Peyer's patch (tissue), 4 donors: Measurements from ENCODE around the gene LIPC. TPM values are rescaled to one million over a fixed set of nuclear protein-coding genes. Genes with fewer than 3 reads are reported as not detected.

ENCODE experiments used
- DNase-seq, 3 donors: peaks; one replicate each; pipeline ENCODE4 v3.0.0-alpha.2; 2017 to 2019
- H3K27ac ChIP-seq, 4 donors: fragments of 200-600 bp; sonication (generic); one replicate each; pipeline ENCODE4 v1.5.1; 2016 to 2019
- H3K27me3 ChIP-seq, 2 donors: fragments of 200-600 bp; sonication (generic); one replicate each; pipeline ENCODE4 v1.5.1; 2019
- H3K36me3 ChIP-seq, 3 donors: fragments of 200-600 bp; sonication (generic); one replicate each; pipeline ENCODE4 v1.5.1; 2016 to 2019
- H3K4me1 ChIP-seq, 4 donors: fragments of 200-600 bp; sonication (generic); one replicate each; pipeline ENCODE4 v1.5.1; 2016 to 2019
- H3K4me3 ChIP-seq, 4 donors: fragments of 200-600 bp; sonication (generic); 1 replicate in 3 of 4; 2 replicates in 1 of 4; pipeline ENCODE4 v1.5.1; 2016 to 2019; ENCODE audit warnings: mild to moderate bottlenecking in 1 of 4
- H3K9me3 ChIP-seq, 4 donors: fragments of 200-600 bp; sonication (generic); one replicate each; pipeline ENCODE4 v1.5.1; 2016 to 2019; ENCODE audit warnings: mild to moderate bottlenecking in 1 of 4
- POLR2A ChIP-seq, 2 donors: fragments of 450-650 bp; IDR thresholded peaks; one replicate each; pipeline ENCODE4 v1.5.1; 2017; ENCODE audit warnings: antibody characterized with exemption in 2 of 2, mild to moderate bottlenecking in 2 of 2, moderate library complexity in 2 of 2
- total RNA-seq, 4 donors: library from RNA; depleted of rRNA; stranded (reverse); fragments of >200 nt; gene quantifications; one replicate each; pipeline ENCODE4 v1.1.0, GENCODE V29; 2016
- TF ChIP-seq, protein P1 (sequence below), 6 experiments: fragments of 450-650 bp in 4 of 6; fragments of 200-600 bp in 2 of 6; sonication (generic) in 1 of 6; IDR thresholded peaks; one replicate each; pipeline ENCODE4 v1.5.1; 2017 to 2019; ENCODE audit warnings: antibody characterized with exemption in 6 of 6, mild to moderate bottlenecking in 3 of 6, moderate library complexity in 1 of 6

The LIPC gene
- total RNA-seq, 4 donors from 2014 or later = 0.40 to 8.9 (median 1.0) TPM; not detected in 1

DNA sequence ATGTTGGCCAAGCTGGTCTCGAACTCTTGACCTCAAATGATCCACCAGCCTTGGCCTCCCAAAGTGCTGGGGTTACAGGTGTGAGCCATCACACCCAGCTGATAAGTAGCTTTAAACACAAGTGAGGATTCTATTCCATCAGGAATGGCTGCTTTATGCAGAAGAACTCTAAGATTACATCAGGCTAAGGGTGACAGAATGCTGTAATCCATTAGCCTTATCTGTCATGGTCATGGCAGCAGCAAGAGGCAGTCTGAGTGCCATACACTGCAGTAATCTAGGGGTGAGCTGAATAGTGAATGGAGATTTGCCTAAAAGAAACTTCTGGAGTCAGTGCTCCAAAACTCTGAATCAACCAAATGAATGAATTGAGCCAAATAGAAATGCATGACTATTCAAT lies 39.6 kb downstream of the LIPC start:
- H3K27me3 ChIP-seq = no peaks in the 10 kb centered on the region

DNA sequence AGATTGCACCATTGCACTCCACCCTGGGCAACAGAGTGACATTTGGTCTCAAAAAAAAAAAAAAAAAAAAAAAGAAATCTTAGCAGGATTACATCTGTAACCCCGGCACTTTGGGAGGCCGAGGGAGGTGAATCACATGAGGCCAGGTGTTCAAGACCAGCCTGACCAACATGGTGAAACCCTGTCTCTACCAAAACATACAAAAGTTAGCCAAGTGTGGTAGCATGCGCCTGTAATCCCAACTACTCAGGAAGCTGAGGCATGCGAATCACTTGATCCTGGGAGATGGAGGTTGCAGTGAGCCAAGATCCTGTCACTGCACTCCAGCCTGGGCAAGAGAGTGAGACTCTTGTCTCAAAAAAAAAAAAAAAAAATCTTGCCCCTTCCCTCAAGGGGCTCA lies 40.4 kb downstream of the LIPC start:
- H3K4me1 ChIP-seq = peaks cover 0 to 16% (median 2%) of the 10 kb centered on the region in 4 donors
- no peaks in the 10 kb centered on the region for H3K36me3 ChIP-seq

More for the DNA sequence above, 39.6 kb downstream of the LIPC start:
- no peak for DNase-seq
- Histone ChIP-seq H3K36me3 (no peaks in the 10 kb centered on the region), H3K27ac (no peak overlapping the region), H3K4me1 (peaks cover 0 to 16% (median 2%) of the 10 kb centered on the region in 4 donors), H3K9me3 (no peaks in the 10 kb centered on the region), H3K4me3 (no peak overlapping the region)
- TF ChIP-seq, protein P1, sequence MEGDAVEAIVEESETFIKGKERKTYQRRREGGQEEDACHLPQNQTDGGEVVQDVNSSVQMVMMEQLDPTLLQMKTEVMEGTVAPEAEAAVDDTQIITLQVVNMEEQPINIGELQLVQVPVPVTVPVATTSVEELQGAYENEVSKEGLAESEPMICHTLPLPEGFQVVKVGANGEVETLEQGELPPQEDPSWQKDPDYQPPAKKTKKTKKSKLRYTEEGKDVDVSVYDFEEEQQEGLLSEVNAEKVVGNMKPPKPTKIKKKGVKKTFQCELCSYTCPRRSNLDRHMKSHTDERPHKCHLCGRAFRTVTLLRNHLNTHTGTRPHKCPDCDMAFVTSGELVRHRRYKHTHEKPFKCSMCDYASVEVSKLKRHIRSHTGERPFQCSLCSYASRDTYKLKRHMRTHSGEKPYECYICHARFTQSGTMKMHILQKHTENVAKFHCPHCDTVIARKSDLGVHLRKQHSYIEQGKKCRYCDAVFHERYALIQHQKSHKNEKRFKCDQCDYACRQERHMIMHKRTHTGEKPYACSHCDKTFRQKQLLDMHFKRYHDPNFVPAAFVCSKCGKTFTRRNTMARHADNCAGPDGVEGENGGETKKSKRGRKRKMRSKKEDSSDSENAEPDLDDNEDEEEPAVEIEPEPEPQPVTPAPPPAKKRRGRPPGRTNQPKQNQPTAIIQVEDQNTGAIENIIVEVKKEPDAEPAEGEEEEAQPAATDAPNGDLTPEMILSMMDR (IDR thresholded peaks at IDR 0.05) = no peak
- no peak for TF ChIP-seq POLR2A (IDR thresholded peaks at IDR 0.05)

DNA sequence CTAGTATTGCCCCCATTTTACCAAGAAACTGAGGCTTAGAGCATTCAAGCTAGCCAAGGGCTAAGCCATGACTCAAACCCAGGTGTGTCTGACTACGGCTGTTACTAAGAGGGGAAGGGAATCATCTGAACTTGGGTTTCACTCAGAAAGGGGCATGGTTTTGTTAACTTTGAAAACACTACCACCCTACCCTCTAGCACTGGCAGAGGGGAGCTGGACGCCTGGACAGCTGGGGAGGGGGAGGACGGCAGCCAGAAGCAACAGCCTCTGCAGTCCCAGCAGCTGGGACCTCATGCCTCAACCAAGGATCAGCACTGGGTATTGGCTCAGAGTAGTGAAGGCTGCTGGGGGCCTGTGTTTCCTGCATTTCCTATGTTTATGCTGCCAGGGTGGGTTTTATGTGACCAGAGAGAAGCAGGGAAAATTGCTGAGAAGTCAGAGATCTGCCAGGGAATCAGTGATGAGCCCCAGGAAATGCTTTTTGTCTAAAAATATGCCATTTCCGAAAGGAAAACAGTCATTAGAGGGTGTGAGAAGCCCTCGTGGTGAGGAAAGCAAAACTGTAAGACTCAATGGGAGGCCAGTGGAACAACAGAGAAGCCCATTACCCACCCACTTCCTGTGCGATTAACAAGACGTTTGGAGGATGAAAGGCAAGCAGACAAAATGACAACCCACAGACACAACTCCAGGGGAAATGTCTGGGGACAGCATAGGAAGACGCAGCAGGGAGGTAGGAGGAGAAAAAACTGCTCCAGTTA lies 41.2 kb downstream of the LIPC start:
- Histone ChIP-seq H3K4me3 (no peak overlapping the region), H3K27me3 (no peaks in the 10 kb centered on the region), H3K4me1 (peaks cover 0 to 16% (median 2%) of the 10 kb centered on the region in 4 donors), H3K27ac (peak overlapping the region in 1 of 4 donors; percentile 19), H3K9me3 (no peaks in the 10 kb centered on the region), H3K36me3 (no peaks in the 10 kb centered on the region)
- TF ChIP-seq, protein P1 (IDR thresholded peaks at IDR 0.05) = no peak
- TF ChIP-seq POLR2A (IDR thresholded peaks at IDR 0.05) = no peak
- peak in 1 of 3 donors; percentile 27 for DNase-seq

More for the DNA sequence above, 40.4 kb downstream of the LIPC start:
- DNase-seq = no peak
- no peak for TF ChIP-seq POLR2A (IDR thresholded peaks at IDR 0.05)
- TF ChIP-seq, protein P1 (IDR thresholded peaks at IDR 0.05) = no peak
- Histone ChIP-seq H3K4me3 (no peak overlapping the region), H3K27me3 (no peaks in the 10 kb centered on the region), H3K9me3 (no peaks in the 10 kb centered on the region), H3K27ac (no peak overlapping the region)

DNA sequence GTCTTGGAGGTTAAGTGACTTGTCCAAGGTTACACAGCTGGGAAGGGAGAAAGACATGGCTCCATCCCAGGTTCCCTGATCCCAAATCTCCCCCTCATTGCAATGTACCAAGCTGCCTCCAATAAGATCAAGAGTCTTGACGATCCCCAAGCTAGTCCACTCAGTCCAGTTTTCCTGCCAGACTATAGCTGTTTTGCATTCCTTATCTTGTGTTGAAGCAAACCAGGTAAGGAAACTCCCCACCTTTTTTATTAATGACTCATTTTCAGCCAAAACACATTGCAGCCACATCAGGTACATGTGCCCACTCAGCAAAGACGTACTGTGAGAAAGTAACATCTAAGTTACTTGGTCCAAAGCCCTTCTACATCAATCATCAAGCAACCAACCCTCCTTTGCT lies 41.9 kb downstream of the LIPC start:
- Histone ChIP-seq H3K9me3 (no peaks in the 10 kb centered on the region), H3K27me3 (no peaks in the 10 kb centered on the region), H3K4me3 (no peak overlapping the region), H3K27ac (no peak overlapping the region), H3K4me1 (peaks cover 0 to 16% (median 2%) of the 10 kb centered on the region in 4 donors), H3K36me3 (no peaks in the 10 kb centered on the region)
- no peak for DNase-seq
- TF ChIP-seq, protein P1 (IDR thresholded peaks at IDR 0.05) = no peak
- no peak for TF ChIP-seq POLR2A (IDR thresholded peaks at IDR 0.05)

DNA sequence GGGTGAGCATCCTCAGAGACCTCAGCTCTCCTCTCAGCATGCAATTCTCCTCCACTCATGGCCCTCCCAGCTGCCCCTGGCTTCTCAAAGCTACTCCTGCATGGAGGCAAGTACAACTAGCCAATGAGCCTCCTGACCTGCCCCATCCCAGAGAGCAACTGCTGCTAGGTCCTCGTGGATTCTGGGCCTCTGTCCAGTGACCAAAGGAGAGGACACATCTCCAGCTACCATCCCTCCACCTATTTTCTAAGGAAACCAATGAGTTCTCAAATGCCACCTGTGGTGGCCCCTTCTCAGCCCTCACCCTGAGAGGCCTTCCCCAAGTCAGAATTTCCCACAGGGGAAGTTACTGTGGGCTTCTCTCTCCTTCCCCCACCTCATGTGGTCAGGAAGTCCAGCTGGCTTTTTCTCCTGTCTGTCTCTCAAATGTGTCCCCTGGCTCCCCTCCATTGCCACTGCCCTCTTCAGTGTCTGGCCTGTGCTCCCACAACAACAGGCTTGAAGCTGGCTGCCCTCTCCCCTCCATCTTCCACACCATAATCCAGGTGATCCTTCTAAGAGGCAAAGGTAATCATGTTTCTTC lies 43.0 kb downstream of the LIPC start:
- Histone ChIP-seq H3K4me3 (no peak overlapping the region), H3K36me3 (no peaks in the 10 kb centered on the region), H3K9me3 (no peaks in the 10 kb centered on the region), H3K27me3 (no peaks in the 10 kb centered on the region), H3K27ac (peak overlapping the region in 1 of 4 donors; percentile 35), H3K4me1 (peaks cover 0 to 16% (median 2%) of the 10 kb centered on the region in 4 donors)
- no peak for DNase-seq
- no peak for TF ChIP-seq POLR2A (IDR thresholded peaks at IDR 0.05)
- TF ChIP-seq, protein P1 (IDR thresholded peaks at IDR 0.05) = no peak
